PC-9 (cell line): Measurements from ENCODE around the gene DACH1.

Experiments
- EZH2 ChIP-seq: fragments of 200-600 bp; sonication (generic); IDR thresholded peaks from 2 replicates; pipeline ENCODE4 v1.8.0; 2017; ENCODE audit warnings: antibody characterized with exemption, low read depth
- TF ChIP-seq, protein P1 (sequence below): fragments of 200-600 bp; sonication (generic); conservative IDR thresholded peaks from 2 replicates; pipeline ENCODE4 v1.6.1; 2017; ENCODE audit warnings: mixed run types, antibody characterized with exemption, mild to moderate bottlenecking, moderate library complexity

- TF ChIP-seq, protein P1, sequence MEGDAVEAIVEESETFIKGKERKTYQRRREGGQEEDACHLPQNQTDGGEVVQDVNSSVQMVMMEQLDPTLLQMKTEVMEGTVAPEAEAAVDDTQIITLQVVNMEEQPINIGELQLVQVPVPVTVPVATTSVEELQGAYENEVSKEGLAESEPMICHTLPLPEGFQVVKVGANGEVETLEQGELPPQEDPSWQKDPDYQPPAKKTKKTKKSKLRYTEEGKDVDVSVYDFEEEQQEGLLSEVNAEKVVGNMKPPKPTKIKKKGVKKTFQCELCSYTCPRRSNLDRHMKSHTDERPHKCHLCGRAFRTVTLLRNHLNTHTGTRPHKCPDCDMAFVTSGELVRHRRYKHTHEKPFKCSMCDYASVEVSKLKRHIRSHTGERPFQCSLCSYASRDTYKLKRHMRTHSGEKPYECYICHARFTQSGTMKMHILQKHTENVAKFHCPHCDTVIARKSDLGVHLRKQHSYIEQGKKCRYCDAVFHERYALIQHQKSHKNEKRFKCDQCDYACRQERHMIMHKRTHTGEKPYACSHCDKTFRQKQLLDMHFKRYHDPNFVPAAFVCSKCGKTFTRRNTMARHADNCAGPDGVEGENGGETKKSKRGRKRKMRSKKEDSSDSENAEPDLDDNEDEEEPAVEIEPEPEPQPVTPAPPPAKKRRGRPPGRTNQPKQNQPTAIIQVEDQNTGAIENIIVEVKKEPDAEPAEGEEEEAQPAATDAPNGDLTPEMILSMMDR = no peak
- TF ChIP-seq EZH2 = no peak
These were observed 53.8 kb downstream of the DACH1 start for GRCh38 chr13:71813187-71813586.
